Hypothalamus (tissue), 51 donors: Measurements from ENCODE around the gene SYT13.

Source experiments
- DNase-seq, 51 donors: peaks; one replicate each; lab custom pipeline; 2025; lab: John Stamatoyannopoulos, UW

SYT13 gene, protein sequence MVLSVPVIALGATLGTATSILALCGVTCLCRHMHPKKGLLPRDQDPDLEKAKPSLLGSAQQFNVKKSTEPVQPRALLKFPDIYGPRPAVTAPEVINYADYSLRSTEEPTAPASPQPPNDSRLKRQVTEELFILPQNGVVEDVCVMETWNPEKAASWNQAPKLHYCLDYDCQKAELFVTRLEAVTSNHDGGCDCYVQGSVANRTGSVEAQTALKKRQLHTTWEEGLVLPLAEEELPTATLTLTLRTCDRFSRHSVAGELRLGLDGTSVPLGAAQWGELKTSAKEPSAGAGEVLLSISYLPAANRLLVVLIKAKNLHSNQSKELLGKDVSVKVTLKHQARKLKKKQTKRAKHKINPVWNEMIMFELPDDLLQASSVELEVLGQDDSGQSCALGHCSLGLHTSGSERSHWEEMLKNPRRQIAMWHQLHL

DNA sequence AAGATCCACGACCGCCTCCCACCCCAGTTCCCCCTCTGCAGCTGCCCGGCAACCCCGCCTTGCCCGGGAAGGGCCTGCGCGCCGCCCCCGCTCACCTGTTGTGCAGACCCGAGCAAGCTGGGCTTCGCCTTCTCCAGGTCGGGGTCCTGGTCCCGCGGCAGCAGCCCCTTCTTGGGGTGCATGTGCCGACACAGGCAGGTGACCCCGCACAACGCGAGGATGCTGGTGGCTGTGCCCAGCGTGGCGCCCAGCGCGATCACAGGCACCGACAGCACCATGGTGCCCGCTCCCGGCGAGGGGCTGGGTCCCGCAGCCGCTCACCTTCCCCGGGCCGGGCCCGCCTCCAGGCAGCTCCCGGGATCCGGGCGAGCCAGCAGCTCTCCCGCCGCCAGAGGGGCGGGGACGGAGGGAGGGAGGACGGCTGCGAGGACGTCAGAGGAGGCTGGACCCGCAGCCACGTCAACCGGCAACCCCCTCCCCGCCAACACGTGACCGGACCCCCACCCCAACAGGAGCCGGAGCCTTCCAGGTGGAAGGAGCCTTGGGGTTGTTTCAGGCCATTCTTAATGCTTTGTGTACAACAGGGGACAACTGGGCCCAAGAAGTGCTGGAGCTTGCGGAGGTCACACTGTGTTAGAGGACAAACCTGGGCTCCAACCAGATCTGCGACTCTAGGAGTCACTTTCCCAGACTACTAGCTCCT lies at the start of gene SYT13:
SYT13 (minus strand) TSS at position 412 of the 703 bp plus-strand sequence; CDS start at position 278, 134 bp downstream.
- peak in 29 of 51 donors; percentile 6 to 68 (median 36) for DNase-seq

DNA sequence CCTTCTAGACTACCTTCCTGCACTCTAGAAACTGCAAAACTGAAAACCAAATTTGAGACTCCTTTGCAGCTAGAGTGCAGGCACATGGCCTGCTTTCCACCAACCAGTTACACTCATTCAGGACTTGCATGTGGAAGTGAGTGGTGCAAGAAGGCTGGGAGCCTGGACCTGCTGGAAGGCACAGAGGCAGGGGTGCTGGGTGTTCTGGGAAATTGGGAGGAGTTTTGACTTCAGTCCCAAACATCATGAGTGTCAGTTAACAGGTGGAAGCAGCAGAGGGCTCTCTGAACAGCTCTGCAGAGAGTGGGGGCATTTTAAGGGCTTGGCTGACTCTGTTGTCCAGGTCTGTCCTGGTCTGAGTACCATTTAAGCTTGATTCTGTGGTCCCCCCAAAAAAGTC lies 49.3 kb upstream of the SYT13 start:
- no peak for DNase-seq

DNA sequence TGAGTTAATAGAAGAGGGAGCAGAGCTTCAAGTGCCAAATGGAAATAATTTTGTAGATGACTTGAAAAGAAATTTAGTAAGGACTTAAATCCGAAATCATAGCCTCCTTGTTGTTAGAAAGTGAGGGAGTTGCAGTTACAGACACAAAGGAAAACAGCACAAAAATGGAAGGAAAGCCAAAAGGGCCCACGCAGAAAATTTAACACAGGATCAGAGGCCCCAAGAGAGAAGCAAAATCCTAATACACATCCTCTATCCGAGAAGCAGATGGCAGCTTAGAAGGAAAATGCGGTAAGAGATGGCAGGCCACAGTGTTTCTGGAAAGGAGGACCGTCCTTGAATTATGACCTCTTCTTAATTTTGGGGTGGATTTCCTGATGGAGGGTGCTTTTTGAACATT lies 48.7 kb upstream of the SYT13 start:
- DNase-seq, result no peak

DNA sequence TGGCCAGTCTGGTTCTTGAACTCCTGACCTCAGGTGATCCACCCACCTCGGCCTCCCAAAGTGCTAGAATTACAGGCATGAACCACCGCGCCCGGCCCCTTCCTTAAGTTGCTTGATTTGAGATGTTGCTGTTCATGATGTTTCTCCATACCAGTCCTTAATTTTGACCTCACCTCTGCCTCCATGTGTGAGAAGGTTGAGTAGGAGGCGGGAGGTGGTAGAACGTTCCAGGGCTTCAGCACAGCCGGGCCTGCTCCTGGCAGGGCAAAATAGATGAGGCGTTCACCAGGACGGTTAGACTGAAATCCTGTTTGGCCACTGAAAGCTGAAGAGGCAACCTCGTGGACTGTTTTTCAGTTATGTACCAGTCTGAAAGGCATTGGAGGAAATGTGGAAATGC lies 48.3 kb upstream of the SYT13 start:
- no peak for DNase-seq

DNA sequence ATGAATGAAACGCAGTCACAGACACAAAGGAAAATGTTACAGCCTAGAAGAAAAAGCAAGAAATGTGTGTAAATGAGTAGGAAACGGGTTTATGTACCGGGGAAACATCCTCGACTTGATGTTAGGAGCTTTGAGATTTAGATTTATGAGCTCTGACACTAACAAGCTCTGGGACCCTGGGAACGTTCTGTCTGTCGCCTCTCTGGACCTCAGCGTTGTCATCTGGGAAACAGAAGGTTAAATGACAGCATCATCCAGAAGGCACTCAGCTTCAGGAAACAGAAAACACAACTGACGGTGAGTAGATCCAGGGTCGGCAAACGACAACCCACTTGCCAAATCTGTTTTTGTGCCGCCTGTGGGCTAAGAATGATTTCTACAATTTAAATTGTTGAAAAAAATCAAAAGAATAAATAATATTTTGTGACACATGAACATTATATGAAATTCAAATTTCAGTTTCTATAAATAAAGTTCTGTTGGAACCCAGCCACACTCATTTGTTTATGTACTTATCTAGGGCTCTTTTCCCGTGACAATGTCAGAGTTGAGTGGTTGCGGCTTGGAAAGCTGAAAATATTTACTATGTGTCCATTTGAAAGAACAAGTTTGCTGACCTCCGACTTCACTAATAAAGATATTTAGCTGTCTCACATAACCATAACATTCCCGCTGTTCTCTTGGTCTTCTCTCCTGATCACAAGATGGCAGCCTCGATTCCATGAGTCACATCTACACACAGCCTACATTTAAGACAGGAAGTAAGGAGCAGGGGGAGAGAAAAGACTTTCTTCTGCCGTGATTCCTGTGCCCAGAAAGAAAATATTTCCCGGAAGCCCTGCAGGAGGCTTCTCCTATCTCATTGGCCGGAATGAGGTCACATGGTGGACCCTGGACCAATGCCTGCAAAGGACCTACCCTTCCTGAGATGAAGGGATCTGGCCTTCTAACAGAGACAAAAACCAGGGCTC lies 47.1 kb upstream of the SYT13 start:
- DNase-seq, result no peak

DNA sequence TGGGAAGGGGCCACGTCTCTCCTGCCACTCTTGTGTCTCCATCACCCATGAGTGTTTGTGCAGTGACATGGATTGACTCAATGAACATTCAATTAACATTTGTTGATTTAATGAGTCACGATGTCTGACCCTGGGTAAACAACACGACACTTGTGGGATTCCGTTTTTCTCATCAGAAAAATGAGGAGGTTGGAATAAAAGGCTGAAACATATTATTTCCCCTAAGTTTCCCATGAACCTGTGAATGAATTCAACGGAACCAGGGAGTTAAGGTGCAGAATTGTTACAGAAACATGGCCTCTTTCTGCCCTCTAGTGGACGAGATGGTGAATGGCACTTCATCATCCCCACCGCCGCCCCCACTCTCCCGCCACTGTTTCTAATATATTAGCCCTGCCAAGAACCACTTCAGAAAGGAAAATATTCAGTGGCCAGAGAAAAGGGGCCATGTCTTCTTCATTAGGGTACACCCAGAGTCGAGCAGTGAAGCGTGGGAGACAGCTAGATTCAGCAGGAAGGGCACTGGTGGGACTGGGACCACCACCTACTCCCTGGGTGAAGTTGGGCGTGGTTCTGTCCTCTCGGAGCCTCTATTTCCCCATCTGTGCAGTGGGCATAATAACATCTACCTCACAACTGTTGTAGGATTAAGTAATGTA lies 46.3 kb upstream of the SYT13 start:
- peak in 6 of 51 donors; percentile 2 to 29 (median 7) for DNase-seq

DNA sequence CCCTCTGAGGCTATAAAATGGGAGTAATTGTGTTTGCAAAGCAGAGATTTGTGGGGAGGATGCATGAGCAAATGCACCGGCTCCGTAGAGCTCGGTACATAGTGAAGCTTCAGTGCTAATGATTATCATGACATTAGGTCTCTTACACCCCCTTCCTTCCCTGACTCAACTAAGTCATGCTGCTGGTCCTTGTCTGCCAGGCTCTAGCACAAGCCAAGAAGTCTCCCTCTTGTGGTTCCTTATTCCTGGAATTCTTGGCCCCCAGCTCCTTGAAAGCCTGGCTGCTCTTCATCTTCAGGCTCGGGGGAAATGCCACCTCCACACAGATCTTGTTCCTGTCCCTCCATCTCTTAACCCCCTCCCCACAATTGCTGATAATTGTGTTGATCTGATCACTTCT lies 45.7 kb upstream of the SYT13 start:
- DNase-seq, result no peak

DNA sequence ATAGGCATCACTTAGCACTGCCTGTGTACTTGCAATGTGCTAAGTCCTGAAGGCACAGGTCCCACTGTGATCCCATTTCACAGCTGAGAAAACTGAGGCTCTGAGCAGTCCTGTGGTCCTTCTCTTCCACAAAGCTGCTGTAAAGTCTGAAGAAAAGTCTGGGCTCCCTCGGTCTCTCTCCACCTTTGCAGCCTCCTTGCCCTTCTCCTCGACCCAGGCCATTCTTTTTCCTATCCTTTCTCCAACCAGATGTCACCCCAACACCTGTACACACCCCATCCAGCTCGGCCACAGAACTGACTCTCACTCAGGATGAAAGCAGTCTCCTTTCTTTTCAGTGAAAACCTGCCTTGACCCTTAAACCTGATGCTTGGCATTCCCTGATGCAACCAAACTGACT lies 42.6 kb upstream of the SYT13 start:
- no peak for DNase-seq

DNA sequence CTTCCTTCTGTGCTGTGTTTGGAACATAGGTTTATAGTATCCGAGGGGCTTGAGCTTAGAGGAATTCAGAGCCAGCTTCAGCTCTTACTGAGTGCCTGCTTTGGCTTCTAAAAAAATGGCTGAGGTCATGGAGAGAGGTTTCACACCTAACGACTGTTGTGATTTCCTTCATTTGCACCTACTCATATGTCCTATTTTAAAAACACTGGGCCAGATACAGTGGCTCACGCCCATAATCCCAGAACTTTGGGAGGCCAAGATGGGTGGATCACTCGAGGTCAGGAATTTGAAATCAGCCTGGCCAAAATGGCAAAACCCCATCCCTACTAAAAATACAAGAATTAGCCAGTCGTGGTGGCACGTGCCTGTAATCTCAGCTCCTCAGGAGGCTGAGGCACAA lies 38.3 kb upstream of the SYT13 start:
- DNase-seq, result no peak

DNA sequence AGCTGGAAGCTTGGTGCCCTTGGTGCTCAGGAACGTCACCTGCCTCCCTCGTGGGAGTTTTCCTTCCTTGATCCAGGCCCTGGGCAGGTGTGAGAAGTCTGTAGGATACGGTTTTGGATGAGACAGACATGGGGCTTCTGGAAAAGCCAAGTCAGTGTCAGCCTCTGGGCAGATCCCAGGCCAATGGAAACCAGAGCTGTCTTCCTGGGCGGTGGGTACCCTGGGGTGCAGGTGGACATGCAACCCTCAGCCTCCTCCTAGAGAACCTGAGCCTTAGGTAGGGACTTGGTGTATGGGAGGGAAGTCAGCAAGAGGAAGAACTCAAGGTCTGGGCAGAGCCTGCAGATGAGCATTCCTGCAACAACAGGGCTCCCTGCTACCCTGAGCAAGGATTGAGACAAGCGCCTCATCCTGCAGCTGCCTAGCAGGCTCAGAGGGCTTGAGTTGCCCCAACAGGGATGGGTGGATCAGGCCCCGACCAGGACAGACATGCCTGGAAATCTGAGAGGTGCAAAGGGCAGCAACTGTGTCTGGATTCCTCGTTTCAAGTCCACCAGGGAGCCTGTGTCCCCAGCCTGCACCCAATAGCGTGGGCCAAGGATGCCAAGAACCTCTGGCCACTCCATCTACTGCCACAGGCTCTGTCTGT lies 37.6 kb upstream of the SYT13 start:
- DNase-seq, result no peak

DNA sequence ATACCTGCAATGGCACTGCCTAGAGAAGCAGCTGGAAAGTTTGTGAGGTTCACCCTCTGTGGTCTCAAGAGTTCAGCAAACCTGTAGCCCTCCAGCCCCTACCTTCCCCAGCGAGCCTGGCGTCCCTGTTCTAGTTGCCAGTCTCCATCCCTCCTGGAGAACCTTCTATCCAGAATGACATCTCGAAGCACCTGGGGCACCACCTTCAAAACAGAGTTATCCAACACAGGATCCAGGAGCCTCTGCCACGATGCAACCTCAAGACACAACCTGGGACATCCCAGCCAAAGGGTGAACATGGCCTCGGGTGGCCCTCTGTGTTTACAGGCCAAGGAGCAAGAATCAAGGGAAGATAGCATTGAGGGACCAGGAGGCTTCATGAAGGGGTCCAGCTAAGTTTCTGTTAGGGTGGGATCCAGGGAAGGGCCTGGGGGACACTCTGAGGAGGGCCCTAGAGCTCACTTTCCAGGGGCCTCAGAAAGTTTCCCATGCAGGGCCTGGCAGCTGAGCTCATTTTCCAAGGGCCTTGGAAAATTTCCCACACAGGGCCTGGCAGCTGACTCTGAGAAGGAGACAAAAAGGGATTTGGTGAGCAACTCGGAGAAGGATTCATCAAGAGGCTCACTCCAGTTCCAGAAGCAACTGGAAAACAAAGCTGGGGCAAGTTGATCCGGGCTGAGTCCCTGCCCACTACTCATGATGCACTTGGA lies 36.9 kb upstream of the SYT13 start:
- DNase-seq, result peak in 10 of 51 donors; percentile 3 to 38 (median 12)

DNA sequence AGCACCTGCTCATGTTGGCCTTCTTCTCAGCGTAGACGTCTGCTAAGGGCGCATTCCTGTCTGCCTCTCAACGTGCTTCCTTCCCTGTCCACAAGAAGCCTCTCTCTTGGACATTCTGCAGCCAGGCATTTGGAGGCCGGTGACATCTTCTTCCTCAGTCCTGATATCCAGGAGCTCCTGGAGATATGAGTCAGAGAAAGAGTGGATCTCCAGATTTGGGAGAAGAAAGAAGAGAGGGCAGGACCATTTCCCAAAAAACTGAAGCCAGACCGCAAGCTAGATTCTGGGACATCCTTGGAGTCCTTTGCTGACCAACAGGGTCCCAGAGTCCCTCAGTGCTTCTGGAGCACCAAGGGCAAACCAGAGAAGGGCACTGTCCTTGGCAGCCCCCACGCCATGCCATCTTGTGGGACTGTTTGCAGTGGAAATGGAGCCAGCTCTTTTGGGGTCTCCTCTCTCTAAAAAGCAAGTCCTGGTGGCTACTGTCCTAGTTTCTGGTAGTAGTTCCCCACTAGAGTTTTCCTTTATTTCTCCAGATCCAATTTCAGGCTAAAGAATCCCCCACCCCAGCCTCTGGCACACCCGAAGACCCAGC lies 36.1 kb upstream of the SYT13 start:
- DNase-seq, result no peak

DNA sequence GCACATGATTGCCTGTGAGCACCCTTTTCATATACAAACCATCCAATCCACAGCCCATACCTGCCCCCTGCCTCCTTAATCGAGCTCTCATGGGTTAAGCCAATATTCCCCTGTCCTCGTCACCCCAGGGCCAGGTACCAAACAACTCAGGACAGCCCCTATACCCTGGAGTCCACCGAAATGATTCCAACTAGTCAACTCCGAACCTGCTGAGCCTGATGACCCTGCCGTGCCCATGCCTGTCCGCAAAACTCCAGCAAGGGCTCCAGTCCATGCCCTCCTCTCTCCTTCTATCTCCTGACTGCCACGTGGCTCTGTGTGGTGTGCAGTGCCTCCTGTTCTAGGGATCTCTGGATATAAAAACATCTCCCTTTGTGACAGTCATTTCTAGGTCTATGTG lies 35.5 kb upstream of the SYT13 start:
- no peak for DNase-seq

DNA sequence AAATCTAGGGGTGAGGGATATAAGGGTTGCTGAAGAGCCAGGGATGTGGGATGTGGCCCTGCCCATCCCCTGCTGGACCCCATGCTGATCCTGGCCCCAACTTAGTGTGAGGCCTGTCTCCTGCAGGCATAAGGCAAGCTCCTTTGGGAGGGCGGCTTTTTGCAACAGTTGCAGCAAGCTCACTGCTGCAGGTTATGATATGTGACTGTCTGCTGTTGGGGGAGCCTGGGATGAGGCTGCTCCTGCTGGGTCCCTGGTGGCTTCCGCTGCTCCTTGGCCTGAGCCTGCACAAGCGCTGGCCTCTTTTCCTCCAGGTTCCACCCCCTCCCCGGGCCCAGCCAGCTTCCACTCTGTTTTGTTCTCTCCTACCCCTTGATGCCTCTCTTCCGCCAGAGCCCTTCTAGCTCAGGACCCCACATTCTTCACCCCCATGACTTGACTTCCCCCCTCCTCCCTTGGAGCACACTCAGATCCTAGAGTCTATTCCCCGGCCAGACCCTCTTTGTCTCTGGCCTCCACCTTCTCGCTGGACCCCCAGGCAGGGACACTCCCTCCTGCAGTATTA lies 35.0 kb upstream of the SYT13 start:
- DNase-seq, result no peak

DNA sequence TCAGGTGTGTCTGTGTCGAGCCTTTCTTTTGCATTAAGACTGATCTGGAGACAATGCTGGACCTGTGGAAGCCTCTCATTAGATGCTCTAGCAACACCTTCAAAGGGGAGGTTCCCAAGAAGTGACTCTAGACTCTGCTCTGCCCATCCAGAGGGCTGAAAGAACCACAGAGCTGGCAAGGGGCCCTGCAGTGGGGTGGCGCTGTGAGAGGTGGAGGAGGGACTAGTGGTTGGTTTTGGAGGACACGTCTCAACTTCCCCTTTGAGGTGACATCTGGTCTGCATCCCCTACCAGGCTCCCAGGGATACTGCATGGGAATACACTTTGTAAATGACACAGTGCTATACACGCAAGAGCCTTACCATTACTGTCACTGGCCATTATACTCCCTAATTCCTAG lies 34.2 kb upstream of the SYT13 start:
- no peak for DNase-seq

DNA sequence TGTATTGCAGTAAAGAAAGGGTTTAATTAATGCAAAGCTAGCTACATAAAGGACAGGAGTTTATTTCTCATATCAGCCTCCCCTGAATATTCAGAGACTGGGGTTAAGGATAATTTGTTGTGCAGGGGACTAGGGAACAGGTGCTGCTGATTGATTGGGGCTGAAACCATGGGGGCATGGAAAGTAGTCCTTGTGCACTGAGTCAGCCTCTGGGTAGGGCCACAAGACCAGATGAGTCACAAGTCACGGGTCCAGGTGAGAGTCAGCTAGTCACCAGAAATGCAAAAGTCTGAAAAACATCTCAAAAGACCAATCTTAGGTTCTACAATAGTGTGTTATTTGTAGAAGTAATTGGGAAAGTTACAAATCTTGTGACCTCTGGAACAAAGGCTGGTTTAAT lies 32.9 kb upstream of the SYT13 start:
- DNase-seq, result no peak

DNA sequence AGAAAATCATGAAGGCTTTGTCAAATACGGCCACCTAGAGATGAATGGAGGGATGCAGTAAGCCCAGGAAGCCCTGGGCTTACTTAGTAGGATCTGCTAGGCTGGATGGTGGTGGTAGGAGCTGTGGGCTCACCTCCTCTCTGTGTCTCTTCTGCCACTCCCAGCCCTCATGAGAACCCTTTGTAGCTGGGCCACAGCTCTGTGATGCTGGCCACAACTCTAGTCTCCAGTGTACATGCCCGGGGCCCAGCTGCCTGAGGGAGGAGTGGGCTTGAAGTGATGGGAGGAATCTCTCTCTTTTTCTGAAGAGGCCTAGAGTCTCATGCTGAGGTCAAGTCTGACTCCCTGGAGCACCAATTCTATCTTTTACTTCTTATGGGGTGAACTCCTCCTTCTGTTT lies 32.4 kb upstream of the SYT13 start:
- no peak for DNase-seq

DNA sequence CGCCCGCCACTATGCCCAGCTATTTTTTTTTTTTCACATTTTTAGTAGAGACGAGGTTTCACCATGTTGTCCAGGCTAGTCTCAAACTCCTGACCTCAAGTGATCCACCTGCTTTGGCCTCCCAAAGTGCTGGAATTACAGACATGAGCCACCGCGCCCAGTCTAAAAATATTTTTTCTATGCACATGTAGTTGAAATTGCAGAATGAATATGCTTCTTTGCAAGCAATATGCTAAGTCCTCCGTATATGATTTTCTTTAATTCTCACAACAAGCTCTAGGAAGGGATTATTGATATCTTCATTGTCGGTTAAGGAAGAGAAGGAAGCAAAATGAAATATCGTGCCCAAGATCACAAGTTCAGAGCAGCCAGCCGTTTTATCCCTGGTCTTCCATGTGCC lies 30.1 kb upstream of the SYT13 start:
- no peak for DNase-seq

DNA sequence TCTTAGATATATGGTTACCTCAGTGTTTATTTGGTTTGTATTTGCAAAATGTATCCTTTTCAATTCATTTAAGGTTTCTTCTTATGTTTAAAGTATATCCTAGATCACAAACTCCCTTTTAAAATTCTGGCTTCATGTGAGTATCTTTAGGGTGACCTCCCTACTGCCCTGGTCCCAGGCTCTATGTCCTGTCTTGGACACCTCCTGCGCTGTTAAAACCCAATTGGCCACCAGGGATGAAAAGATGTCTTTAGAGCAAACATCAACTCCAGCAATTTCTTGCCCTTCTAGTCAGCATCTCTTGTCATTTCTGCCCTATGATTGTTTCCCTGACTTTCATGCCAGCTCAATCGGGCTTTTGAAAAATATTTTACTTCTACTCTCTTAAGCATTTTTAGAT lies 28.8 kb upstream of the SYT13 start:
- DNase-seq, result no peak
